WTC11 (cell line): ENCODE results near the gene SLC30A2. TPM values are rescaled to one million over a fixed set of nuclear protein-coding genes. Genes with fewer than 3 reads are reported as not detected.

Source experiments
- ATAC-seq: fragments of 200-7000 bp; cut with Tn5 transposase; 2 replicates; pipeline ENCODE4 v1.10.0; 2021; ENCODE audit warnings: mild to moderate bottlenecking, moderate library complexity
- CTCF ChIA-PET: fragments of 300-600 bp; sonication (Branson Sonifier 250); formaldehyde crosslinking; loops from one replicate; lab custom pipeline; 2021; ENCODE audit warnings: antibody characterized with exemption; lab: Charles Lee
- POLR2A ChIA-PET: fragments of 350-600 bp; sonication (Branson Sonifier 250); formaldehyde crosslinking; loops from one replicate; lab custom pipeline; 2021; ENCODE audit warnings: antibody characterized with exemption; lab: Charles Lee
- DNase-seq: peaks from one replicate; pipeline ENCODE4 v3.0.0; 2021; ENCODE audit warnings: low spot score
- H3K27ac Mint-ChIP-seq: 2 replicates; pipeline ENCODE4 v1.8.0; 2021; ENCODE audit warnings: mixed read lengths
- H3K27me3 Mint-ChIP-seq: 2 replicates; pipeline ENCODE4 v1.8.0; 2021; ENCODE audit warnings: low read depth, mild to moderate bottlenecking, moderate library complexity, mixed read lengths
- H3K36me3 Mint-ChIP-seq: 2 replicates; pipeline ENCODE4 v1.8.0; 2021; ENCODE audit warnings: mixed read lengths
- H3K4me1 Mint-ChIP-seq: 2 replicates; pipeline ENCODE4 v1.8.0; 2022; ENCODE audit warnings: mixed read lengths
- H3K4me3 Mint-ChIP-seq: 2 replicates; pipeline ENCODE4 v1.8.0; 2021; ENCODE audit warnings: mild to moderate bottlenecking, moderate library complexity, mixed read lengths
- H3K9me3 Mint-ChIP-seq: 2 replicates; pipeline ENCODE4 v1.8.0; 2021; ENCODE audit warnings: mixed read lengths
- AR ChIP-seq: fragments of 250-450 bp; sonication (Bioruptor Pico); IDR thresholded peaks from 2 replicates; pipeline ENCODE4 v1.9.0; 2021; ENCODE audit warnings: mild to moderate bottlenecking
- CREB1 ChIP-seq: sonication (generic); formaldehyde crosslinking; IDR thresholded peaks from 2 replicates; pipeline ENCODE4 v1.8.0; 2023; ENCODE audit warnings: mild to moderate bottlenecking, missing genetic modification reagents
- E2F4 ChIP-seq: sonication (generic); formaldehyde crosslinking; IDR thresholded peaks from 2 replicates; pipeline ENCODE4 v1.8.1; 2022; ENCODE audit warnings: low read depth, mild to moderate bottlenecking, moderate library complexity, missing genetic modification reagents, borderline replicate concordance
- FOXP1 ChIP-seq: sonication (generic); formaldehyde crosslinking; IDR thresholded peaks from 2 replicates; pipeline ENCODE4 v1.8.0; 2022; ENCODE audit warnings: missing genetic modification reagents, mild to moderate bottlenecking, moderate library complexity, borderline replicate concordance
- HMGA2 ChIP-seq: fragments of 250-450 bp; sonication (Bioruptor Pico); IDR thresholded peaks from 2 replicates; pipeline ENCODE4 v1.4.0; 2021; ENCODE audit warnings: mild to moderate bottlenecking, moderate library complexity
- HMGXB4 ChIP-seq: sonication (generic); formaldehyde crosslinking; IDR thresholded peaks from 2 replicates; pipeline ENCODE4 v1.8.1; 2023; ENCODE audit warnings: mild to moderate bottlenecking, moderate library complexity, missing genetic modification reagents
- JAZF1 ChIP-seq: fragments of 250-450 bp; sonication (Bioruptor Pico); IDR thresholded peaks from 2 replicates; pipeline ENCODE4 v1.9.0; 2021; ENCODE audit warnings: moderate library complexity, mild to moderate bottlenecking, inconsistent platforms
- MYBL2 ChIP-seq: sonication (generic); formaldehyde crosslinking; IDR thresholded peaks from 2 replicates; pipeline ENCODE4 v1.8.1; 2023; ENCODE audit warnings: mild to moderate bottlenecking, moderate library complexity, missing genetic modification reagents
- RELA ChIP-seq: sonication (generic); formaldehyde crosslinking; IDR thresholded peaks from 2 replicates; pipeline ENCODE4 v1.8.1; 2022; ENCODE audit warnings: missing genetic modification reagents, mild to moderate bottlenecking, borderline replicate concordance
- TCF7 ChIP-seq: sonication (generic); formaldehyde crosslinking; IDR thresholded peaks from 2 replicates; pipeline ENCODE4 v1.8.0; 2022; ENCODE audit warnings: mild to moderate bottlenecking, low read depth, missing genetic modification reagents, moderate library complexity
- ZBTB21 ChIP-seq: sonication (generic); formaldehyde crosslinking; IDR thresholded peaks from 2 replicates; pipeline ENCODE4 v1.8.1; 2023; ENCODE audit warnings: mild to moderate bottlenecking, missing genetic modification reagents, borderline replicate concordance
- ZNF219 ChIP-seq: sonication (generic); formaldehyde crosslinking; IDR thresholded peaks from 2 replicates; pipeline ENCODE4 v1.8.0; 2023; ENCODE audit warnings: missing genetic modification reagents, mild to moderate bottlenecking, borderline replicate concordance
- ZNF396 ChIP-seq: fragments of 250-450 bp; sonication (Bioruptor Pico); IDR thresholded peaks from 2 replicates; pipeline ENCODE4 v1.8.0; 2021; ENCODE audit warnings: mild to moderate bottlenecking, moderate library complexity, borderline replicate concordance
- total RNA-seq: library from RNA; stranded (reverse); gene quantifications from 3 replicates; pipeline ENCODE4 v1.2.3, GENCODE V29; 2021
- TF ChIP-seq, protein P1 (sequence below): sonication (generic); formaldehyde crosslinking; IDR thresholded peaks from 2 replicates; pipeline ENCODE4 v1.8.1; 2022; ENCODE audit warnings: mild to moderate bottlenecking, moderate library complexity, missing genetic modification reagents
- TF ChIP-seq, protein P2 (sequence below): sonication (generic); formaldehyde crosslinking; IDR thresholded peaks from 2 replicates; pipeline ENCODE4 v1.8.1; 2023; ENCODE audit warnings: mild to moderate bottlenecking, missing genetic modification reagents, moderate library complexity
- TF ChIP-seq, protein P3 (sequence below): sonication (generic); formaldehyde crosslinking; IDR thresholded peaks from 2 replicates; pipeline ENCODE4 v1.8.0; 2022; ENCODE audit warnings: mild to moderate bottlenecking, missing genetic modification reagents

SLC30A2 gene
- total RNA-seq, 1 experiment from 2014 or later, result 0.15 TPM

DNA sequence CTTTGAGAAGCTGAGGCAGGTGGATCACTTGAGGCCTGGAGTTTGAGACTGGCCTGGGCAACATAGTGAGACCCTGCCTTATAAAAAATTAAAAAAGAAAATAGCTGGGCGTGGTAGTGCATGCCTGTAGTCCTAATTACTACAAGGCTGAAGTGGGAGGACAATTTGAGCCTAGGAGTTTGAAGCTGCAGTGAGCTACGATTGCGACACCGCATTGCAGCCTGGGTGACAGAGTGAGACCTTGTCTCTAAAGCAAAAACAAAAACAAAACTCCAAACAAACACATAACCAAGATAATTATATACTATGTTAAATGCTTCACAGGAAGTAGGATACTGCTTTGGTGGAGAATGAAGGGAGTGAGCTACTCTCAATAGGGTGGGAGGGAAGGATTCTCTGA is 42.7 kb downstream of the SLC30A2 start:
- Mint-ChIP-seq H3K27me3 (no peaks in the 10 kb centered on the region; the same call in 1 of the 2 replicates), H3K27ac (no peak overlapping the region), H3K9me3 (no peaks in the 10 kb centered on the region)
- CTCF ChIA-PET, result interaction anchor here (1.5 to 3.1 kb wide), 4 partner anchors 15 to 193 kb away, joined by 3 to 23 read pairs (median 6); partner anchors contain the start of gene EXTL1
- ATAC-seq, result no peak
- TF ChIP-seq ZNF219 (CRISPR knock-in tag) (no peak), AR (CRISPR knock-in tag) (no peak)
- TF ChIP-seq, protein P1, sequence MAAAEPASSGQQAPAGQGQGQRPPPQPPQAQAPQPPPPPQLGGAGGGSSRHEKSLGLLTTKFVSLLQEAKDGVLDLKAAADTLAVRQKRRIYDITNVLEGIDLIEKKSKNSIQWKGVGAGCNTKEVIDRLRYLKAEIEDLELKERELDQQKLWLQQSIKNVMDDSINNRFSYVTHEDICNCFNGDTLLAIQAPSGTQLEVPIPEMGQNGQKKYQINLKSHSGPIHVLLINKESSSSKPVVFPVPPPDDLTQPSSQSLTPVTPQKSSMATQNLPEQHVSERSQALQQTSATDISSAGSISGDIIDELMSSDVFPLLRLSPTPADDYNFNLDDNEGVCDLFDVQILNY (CRISPR knock-in tag), result no peak
- TF ChIP-seq, all 79 proteins: peak for 0
- Mint-ChIP-seq H3K4me1 (peaks cover 16% of the 10 kb centered on the region), H3K4me3 (no peak overlapping the region), H3K36me3 (no peaks in the 10 kb centered on the region)
- DNase-seq, result no peak
- POLR2A ChIA-PET, result no interaction called here

GRCh38 chr1:25999041-25999800 is 46.7 kb downstream of the SLC30A2 start:
- no peak for ATAC-seq
- no peak overlapping the region for H3K4me3 Mint-ChIP-seq
- H3K27ac Mint-ChIP-seq, result no peak overlapping the region
- POLR2A ChIA-PET, result interaction anchor here (0.5 to 1.7 kb wide), 3 partner anchors 28 to 109 kb away, joined by 3 to 5 read pairs (median 3); no protein-coding TSS in a partner anchor
- peaks cover 22% of the 10 kb centered on the region for H3K4me1 Mint-ChIP-seq
- TF ChIP-seq HMGXB4 (CRISPR knock-in tag) (no peak), FOXP1 (CRISPR knock-in tag) (no peak), TCF7 (no peak), MYBL2 (CRISPR knock-in tag) (no peak), RELA (CRISPR knock-in tag) (no peak)
- CTCF ChIA-PET, result interaction anchor here (0.6 to 5.4 kb wide), 10 partner anchors 12 to 1059 kb away, joined by 3 to 112 read pairs (median 4); no protein-coding TSS in a partner anchor
- DNase-seq, result no peak
- no peaks in the 10 kb centered on the region for H3K36me3 Mint-ChIP-seq
- H3K27me3 Mint-ChIP-seq, result no peaks in the 10 kb centered on the region
- H3K9me3 Mint-ChIP-seq, result no peaks in the 10 kb centered on the region

GRCh38 chr1:25997828-25998761 is 47.8 kb downstream of the SLC30A2 start, which contains the start of gene PAFAH2:
Gene PAFAH2, minus strand, starts transcription at chr1:25998063. Its CDS starts 7,247 bp downstream, at chr1:25990816.
- Mint-ChIP-seq H3K4me3 (peak within 1 kb of the TSS; percentile 90), H3K27ac (peak within 1 kb of the TSS; percentile 67), H3K4me1 (peaks cover 25% of the 10 kb centered on the region), H3K27me3 (no peaks in the 10 kb centered on the region), H3K36me3 (no peaks in the 10 kb centered on the region), H3K9me3 (no peaks in the 10 kb centered on the region)
- DNase-seq (peak; percentile 97), ATAC-seq (peak; percentile 99)
- ChIA-PET CTCF (interaction anchor here (0.6 to 5.4 kb wide), 43 partner anchors 9 to 251 kb away, joined by 3 to 112 read pairs (median 4); partner anchors contain the start of genes CATSPER4, CEP85, MTFR1L and PAQR7), POLR2A (interaction anchor here (0.6 to 1.7 kb wide), 5 partner anchors 21 to 103 kb away, joined by 3 to 6 read pairs (median 5); partner anchors contain the start of gene STMN1)
- TF ChIP-seq ZNF219 (CRISPR knock-in tag) (no peak), JAZF1 (CRISPR knock-in tag) (no peak), ZBTB21 (CRISPR knock-in tag) (no peak), E2F4 (no peak), CREB1 (CRISPR knock-in tag) (no peak), ZNF396 (peak; percentile 7; the same call in 1 of the 2 replicates), HMGA2 (CRISPR knock-in tag) (no peak)
- TF ChIP-seq, protein P2, sequence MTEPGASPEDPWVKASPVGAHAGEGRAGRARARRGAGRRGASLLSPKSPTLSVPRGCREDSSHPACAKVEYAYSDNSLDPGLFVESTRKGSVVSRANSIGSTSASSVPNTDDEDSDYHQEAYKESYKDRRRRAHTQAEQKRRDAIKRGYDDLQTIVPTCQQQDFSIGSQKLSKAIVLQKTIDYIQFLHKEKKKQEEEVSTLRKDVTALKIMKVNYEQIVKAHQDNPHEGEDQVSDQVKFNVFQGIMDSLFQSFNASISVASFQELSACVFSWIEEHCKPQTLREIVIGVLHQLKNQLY, result no peak
- TF ChIP-seq, protein P1 (CRISPR knock-in tag), result peak; percentile 83
- TF ChIP-seq, protein P3, sequence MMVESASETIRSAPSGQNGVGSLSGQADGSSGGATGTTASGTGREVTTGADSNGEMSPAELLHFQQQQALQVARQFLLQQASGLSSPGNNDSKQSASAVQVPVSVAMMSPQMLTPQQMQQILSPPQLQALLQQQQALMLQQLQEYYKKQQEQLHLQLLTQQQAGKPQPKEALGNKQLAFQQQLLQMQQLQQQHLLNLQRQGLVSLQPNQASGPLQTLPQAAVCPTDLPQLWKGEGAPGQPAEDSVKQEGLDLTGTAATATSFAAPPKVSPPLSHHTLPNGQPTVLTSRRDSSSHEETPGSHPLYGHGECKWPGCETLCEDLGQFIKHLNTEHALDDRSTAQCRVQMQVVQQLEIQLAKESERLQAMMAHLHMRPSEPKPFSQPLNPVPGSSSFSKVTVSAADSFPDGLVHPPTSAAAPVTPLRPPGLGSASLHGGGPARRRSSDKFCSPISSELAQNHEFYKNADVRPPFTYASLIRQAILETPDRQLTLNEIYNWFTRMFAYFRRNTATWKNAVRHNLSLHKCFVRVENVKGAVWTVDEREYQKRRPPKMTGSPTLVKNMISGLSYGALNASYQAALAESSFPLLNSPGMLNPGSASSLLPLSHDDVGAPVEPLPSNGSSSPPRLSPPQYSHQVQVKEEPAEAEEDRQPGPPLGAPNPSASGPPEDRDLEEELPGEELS (CRISPR knock-in tag), result no peak
